Tibial nerve (tissue), 4 donors: ENCODE data around the gene USP32. TPM values are rescaled to one million over a fixed set of nuclear protein-coding genes. Genes with fewer than 3 reads are reported as not detected.
"Not testable (repeated sequence)": the region's sequence is repeated elsewhere in the genome, so short reads cannot be mapped to it uniquely, and the experiment has no call there.

Experiments used
- DNase-seq, 2 donors: peaks; one replicate each; pipeline ENCODE4 v3.0.0-alpha.2; 2019; ENCODE audit warnings: low spot score in 2 of 2
- H3K27ac ChIP-seq, 4 donors: fragments of 200-600 bp; sonication (generic) in 3 of 4; one replicate each; pipeline ENCODE4 v1.5.1; 2017 to 2019; ENCODE audit warnings: mild to moderate bottlenecking in 1 of 4
- H3K27me3 ChIP-seq, 2 donors: fragments of 200-600 bp; sonication (generic) in 1 of 2; one replicate each; pipeline versions ENCODE4 v1.5.1 to v1.6.0; 2017 to 2019
- H3K36me3 ChIP-seq, 3 donors: fragments of 200-600 bp; sonication (generic); one replicate each; pipeline ENCODE4 v1.5.1; 2018 to 2019
- H3K4me1 ChIP-seq, 4 donors: fragments of 200-600 bp; sonication (generic) in 3 of 4; one replicate each; pipeline ENCODE4 v1.5.1; 2017 to 2019
- H3K4me3 ChIP-seq, 4 donors: fragments of 200-600 bp; sonication (generic) in 3 of 4; one replicate each; pipeline ENCODE4 v1.5.1; 2017 to 2019; ENCODE audit warnings: mild to moderate bottlenecking in 1 of 4, moderate library complexity in 1 of 4
- H3K9me3 ChIP-seq, 4 donors: fragments of 200-600 bp; sonication (generic) in 3 of 4; one replicate each; pipeline ENCODE4 v1.5.1; 2017 to 2019
- EP300 ChIP-seq, 2 donors: sonication (generic); formaldehyde crosslinking; IDR thresholded peaks; one replicate each; pipeline ENCODE4 v1.6.1; 2017; ENCODE audit warnings: antibody characterized with exemption in 2 of 2, mild to moderate bottlenecking in 1 of 2
- POLR2A ChIP-seq, 2 donors: fragments of 450-650 bp; IDR thresholded peaks; one replicate each; pipeline ENCODE4 v1.6.1; 2017; ENCODE audit warnings: antibody characterized with exemption in 2 of 2, mild to moderate bottlenecking in 2 of 2, moderate library complexity in 2 of 2
- WGBS, 2 donors: methylation state at CpG; one replicate each; pipeline ENCODE4 v1.1.5; 2018; 5-methylcytosine and 5-hydroxymethylcytosine counted together
- total RNA-seq, 4 donors: library from RNA; depleted of rRNA; stranded (reverse); fragments of >200 nt; gene quantifications; one replicate each; pipeline ENCODE4 v1.1.0, GENCODE V29; 2016
- TF ChIP-seq, protein P1 (sequence below), 5 experiments: fragments of 200-600 bp in 3 of 5; fragments of 450-650 bp in 2 of 5; sonication (generic) in 3 of 5; IDR thresholded peaks; one replicate each; pipeline ENCODE4 v1.5.1; 2016 to 2019; ENCODE audit warnings: antibody characterized with exemption in 5 of 5, mild to moderate bottlenecking in 3 of 5, moderate library complexity in 2 of 5

USP32 gene, protein sequence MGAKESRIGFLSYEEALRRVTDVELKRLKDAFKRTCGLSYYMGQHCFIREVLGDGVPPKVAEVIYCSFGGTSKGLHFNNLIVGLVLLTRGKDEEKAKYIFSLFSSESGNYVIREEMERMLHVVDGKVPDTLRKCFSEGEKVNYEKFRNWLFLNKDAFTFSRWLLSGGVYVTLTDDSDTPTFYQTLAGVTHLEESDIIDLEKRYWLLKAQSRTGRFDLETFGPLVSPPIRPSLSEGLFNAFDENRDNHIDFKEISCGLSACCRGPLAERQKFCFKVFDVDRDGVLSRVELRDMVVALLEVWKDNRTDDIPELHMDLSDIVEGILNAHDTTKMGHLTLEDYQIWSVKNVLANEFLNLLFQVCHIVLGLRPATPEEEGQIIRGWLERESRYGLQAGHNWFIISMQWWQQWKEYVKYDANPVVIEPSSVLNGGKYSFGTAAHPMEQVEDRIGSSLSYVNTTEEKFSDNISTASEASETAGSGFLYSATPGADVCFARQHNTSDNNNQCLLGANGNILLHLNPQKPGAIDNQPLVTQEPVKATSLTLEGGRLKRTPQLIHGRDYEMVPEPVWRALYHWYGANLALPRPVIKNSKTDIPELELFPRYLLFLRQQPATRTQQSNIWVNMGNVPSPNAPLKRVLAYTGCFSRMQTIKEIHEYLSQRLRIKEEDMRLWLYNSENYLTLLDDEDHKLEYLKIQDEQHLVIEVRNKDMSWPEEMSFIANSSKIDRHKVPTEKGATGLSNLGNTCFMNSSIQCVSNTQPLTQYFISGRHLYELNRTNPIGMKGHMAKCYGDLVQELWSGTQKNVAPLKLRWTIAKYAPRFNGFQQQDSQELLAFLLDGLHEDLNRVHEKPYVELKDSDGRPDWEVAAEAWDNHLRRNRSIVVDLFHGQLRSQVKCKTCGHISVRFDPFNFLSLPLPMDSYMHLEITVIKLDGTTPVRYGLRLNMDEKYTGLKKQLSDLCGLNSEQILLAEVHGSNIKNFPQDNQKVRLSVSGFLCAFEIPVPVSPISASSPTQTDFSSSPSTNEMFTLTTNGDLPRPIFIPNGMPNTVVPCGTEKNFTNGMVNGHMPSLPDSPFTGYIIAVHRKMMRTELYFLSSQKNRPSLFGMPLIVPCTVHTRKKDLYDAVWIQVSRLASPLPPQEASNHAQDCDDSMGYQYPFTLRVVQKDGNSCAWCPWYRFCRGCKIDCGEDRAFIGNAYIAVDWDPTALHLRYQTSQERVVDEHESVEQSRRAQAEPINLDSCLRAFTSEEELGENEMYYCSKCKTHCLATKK (N-terminal part only)
- 10 to 100 TPM; 49.6 to 64.7 (median 56.5) TPM for total RNA-seq

DNA sequence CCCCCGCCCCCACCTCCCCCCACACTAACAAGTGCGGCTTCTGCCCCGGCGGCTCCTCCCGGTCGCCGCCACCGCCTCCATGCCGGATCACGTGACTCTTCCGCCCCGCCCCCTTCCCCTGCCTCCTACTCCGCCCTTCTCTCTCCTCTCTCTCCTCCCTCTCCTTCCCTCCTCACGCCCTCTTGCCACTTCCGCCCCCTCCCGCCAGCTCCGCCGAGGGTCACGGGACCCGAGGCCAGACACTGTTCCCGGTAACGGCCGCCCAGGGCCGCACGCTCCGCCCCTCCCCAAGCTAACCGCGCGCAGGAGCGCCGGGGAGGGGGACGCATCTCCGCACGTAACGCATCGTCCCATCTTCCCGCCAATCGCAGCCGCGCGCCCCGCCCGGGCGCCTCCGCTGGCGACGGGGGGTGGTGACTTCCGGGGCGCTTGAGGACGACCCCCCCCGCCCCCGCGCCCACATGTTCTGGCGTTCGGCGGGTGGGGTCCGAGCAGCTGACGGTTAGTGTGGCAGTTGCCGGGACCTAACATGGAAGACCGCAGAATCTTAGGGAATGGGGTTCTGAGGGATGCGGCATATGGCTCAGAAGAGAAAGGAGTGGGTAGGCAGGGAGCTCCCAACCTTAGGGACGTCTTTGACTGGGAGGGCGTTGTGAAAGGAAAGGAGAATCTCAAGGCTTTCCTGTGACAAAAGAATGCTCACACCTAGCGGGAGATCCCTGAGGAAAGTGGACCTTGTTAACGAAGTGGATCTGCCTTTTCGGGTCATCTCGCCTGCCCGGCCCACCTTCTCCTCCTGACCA is at the start of gene USP32:
Gene USP32 (minus strand): TSS at position 92 of the 803 bp plus-strand sequence. CDS start 194 bp downstream, outside the sequence.
- 0 to 1% methylated on average over 65 to 66 of the region's 68 CpGs for WGBS, 2 donors
- Histone ChIP-seq H3K9me3 (no peaks in the 10 kb centered on the region), H3K4me3 (peak within 1 kb of the TSS; percentile 72 to 86 (median 78)), H3K27ac (peak within 1 kb of the TSS; percentile 91 to 99 (median 95)), H3K4me1 (peaks cover 0 to 49% (median 22%) of the 10 kb centered on the region in 4 donors), H3K27me3 (no peaks in the 10 kb centered on the region), H3K36me3 (no peaks in the 10 kb centered on the region)
- peak; percentile 97 to 99 for DNase-seq
- TF ChIP-seq POLR2A (IDR thresholded peaks at IDR 0.05) (peak; percentile 58 to 68), EP300 (IDR thresholded peaks at IDR 0.05) (peak; percentile 98)
- TF ChIP-seq, protein P1, sequence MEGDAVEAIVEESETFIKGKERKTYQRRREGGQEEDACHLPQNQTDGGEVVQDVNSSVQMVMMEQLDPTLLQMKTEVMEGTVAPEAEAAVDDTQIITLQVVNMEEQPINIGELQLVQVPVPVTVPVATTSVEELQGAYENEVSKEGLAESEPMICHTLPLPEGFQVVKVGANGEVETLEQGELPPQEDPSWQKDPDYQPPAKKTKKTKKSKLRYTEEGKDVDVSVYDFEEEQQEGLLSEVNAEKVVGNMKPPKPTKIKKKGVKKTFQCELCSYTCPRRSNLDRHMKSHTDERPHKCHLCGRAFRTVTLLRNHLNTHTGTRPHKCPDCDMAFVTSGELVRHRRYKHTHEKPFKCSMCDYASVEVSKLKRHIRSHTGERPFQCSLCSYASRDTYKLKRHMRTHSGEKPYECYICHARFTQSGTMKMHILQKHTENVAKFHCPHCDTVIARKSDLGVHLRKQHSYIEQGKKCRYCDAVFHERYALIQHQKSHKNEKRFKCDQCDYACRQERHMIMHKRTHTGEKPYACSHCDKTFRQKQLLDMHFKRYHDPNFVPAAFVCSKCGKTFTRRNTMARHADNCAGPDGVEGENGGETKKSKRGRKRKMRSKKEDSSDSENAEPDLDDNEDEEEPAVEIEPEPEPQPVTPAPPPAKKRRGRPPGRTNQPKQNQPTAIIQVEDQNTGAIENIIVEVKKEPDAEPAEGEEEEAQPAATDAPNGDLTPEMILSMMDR (IDR thresholded peaks at IDR 0.05): peak; percentile 12 to 69 (median 30)

DNA sequence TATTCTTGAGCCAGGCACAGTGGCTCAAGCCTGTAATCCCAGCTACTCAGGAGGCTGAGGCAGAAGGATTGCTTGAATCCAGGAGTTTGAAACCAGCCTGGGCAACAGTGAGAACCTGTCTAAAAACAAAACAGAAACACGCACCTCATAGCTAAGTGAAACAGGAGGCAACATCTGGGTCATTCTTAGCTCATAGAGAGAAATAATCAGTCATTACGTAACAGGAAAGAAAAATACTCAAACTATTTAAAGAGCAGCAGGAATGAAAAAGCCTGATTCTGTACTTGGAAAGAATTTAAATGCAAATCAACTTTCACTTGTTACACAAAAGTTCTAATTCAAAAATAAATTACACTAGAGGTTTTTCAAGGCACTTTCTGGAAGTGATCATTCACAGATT is 47.6 kb upstream of the USP32 start:
- Histone ChIP-seq H3K4me3 (no peak overlapping the region), H3K4me1 (peaks cover 0 to 41% (median 11%) of the 10 kb centered on the region in 4 donors), H3K9me3 (no peaks in the 10 kb centered on the region), H3K36me3 (no peaks in the 10 kb centered on the region), H3K27me3 (no peaks in the 10 kb centered on the region), H3K27ac (no peak overlapping the region)
- DNase-seq: no peak
- 6 to 13% methylated on average over 2 of the region's 2 CpGs for WGBS, 2 donors
- TF ChIP-seq, protein P1 (IDR thresholded peaks at IDR 0.05): no peak
- TF ChIP-seq EP300 (IDR thresholded peaks at IDR 0.05) (no peak), POLR2A (IDR thresholded peaks at IDR 0.05) (no peak)

- no peak for TF ChIP-seq POLR2A (IDR thresholded peaks at IDR 0.05)
- TF ChIP-seq, protein P1 (IDR thresholded peaks at IDR 0.05): no peak
- TF ChIP-seq EP300 (IDR thresholded peaks at IDR 0.05): no peak
- WGBS, 2 donors: 58 to 63% methylated on average over 5 of the region's 5 CpGs
- no peaks in the 10 kb centered on the region for H3K9me3 ChIP-seq
- no peaks in the 10 kb centered on the region for H3K36me3 ChIP-seq
- no peak overlapping the region for H3K27ac ChIP-seq
- H3K27me3 ChIP-seq: no peaks in the 10 kb centered on the region
- H3K4me3 ChIP-seq: no peak overlapping the region
- peaks cover 0 to 13% (median 2%) of the 10 kb centered on the region in 4 donors for H3K4me1 ChIP-seq
- DNase-seq: no peak
These were observed 44.7 kb upstream of the USP32 start for GRCh38 chr17:60436676-60437075.

GRCh38 chr17:60435244-60436167 is 43.6 kb upstream of the USP32 start:
- TF ChIP-seq, protein P1 (IDR thresholded peaks at IDR 0.05): peak; percentile 89 to 94 (median 90)
- TF ChIP-seq EP300 (IDR thresholded peaks at IDR 0.05) (peak in 1 of 2 donors; percentile 80), POLR2A (IDR thresholded peaks at IDR 0.05) (no peak)
- H3K4me3 ChIP-seq: no peak overlapping the region
- H3K9me3 ChIP-seq: no peaks in the 10 kb centered on the region
- H3K36me3 ChIP-seq: no peaks in the 10 kb centered on the region
- peak overlapping the region in 1 of 4 donors; percentile 56 for H3K27ac ChIP-seq
- 71% methylated on average over 28 of the region's 28 CpGs for WGBS, 2 donors
- H3K27me3 ChIP-seq: no peaks in the 10 kb centered on the region
- peak; percentile 60 to 96 for DNase-seq
- peaks cover 0 to 10% (median 0%) of the 10 kb centered on the region in 4 donors for H3K4me1 ChIP-seq

DNA sequence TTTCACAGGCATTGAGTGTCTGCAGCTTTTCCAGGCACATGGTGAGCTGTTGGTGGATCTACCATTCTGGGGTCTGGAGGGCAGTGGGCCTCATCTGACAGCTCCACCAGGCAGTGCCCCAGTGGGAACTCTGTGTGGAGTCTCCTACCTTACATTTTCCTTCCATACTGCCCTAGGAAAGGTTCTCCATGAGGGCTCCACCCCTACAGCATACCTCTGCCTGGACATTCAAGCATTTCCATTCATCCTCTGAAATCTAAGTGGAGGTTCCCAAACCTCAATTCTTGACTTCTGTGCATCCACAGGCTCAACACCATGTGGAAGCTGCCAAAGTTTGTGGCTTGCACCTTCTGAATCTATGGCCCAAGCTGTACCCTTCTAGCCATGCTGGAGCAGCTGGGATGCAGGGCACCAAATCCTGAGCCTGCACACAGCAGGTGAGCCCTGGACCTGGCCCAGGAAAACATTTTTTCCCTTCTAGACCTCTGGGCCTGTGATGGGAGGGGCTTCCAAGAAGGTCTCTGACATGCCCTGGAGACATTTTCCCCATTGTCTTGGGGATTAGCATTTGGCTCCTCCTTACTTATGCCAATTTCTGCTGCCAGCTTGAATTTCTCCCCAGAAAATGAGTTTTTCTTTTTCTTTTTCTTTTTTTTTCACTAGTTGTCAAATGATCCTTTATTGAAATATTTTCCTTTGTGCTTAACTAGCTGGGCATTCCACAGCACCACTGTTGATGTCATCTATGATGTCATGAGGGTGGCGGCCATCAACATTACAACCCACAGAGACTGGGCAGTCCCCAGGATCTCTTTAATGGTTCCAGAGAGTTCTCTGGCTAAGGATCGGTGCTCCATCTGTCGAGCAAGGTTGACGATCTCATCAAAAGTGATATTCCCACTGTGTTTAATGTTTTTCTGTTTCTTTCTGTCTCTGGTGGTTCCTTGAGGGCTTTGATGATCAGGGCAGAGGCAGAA is 41.4 kb upstream of the USP32 start:
- H3K27me3 ChIP-seq, DNase-seq, H3K36me3 ChIP-seq, H3K9me3 ChIP-seq, H3K4me3 ChIP-seq, H3K27ac ChIP-seq, H3K4me1 ChIP-seq: not testable (repeated sequence)
- WGBS, 2 donors: 89% methylated on average over 4 of the region's 4 CpGs
